Measurements from ENCODE around the gene EMP2. TPM values are rescaled to one million over a fixed set of nuclear protein-coding genes. Genes with fewer than 3 reads are reported as not detected.

EMP2 gene
- total RNA-seq, 1 experiment from 2014 or later: 198 TPM

DNA sequence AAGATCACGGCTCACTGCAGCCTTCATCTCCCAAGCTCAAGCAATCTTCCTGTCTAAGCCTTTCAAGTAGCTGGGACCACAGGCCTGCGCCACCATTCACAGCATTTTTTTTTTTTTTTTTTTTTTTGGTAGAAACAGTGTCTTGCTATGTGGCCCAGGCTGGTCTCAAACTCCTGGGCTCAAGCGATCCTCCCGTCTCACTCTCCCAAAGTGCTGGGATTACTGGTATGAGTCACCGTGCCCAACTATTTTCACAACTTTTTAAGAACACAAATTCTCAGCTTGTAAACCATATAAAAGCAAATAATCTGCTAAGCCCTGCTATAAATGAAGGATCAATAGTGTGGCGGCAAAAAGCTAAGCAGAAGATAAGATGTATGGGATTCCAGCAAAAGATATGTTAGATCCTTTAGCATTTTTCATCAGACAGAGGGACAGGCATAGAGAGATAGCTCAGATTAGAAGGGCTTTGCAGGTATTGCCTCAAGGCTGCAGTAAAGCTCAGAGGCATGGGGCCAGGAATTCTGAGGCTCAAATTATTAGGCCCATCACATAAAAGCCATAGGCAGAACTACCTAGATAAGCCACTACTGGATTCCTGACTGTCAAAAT is 55.1 kb downstream of the EMP2 start:
- Histone ChIP-seq H3K27me3 (replicated peaks; ENCODE audit: control insufficient read depth, insufficient read depth, low read length) (no peaks in the 10 kb centered on the region), H3K9me3 (no peaks in the 10 kb centered on the region), H3K4me1 (peaks cover 17% of the 10 kb centered on the region), H3K4me3 (ENCODE audit: low read depth, low read length) (no peak overlapping the region), H3K36me3 (ENCODE audit: control insufficient read depth, insufficient read depth, low read length) (no peaks in the 10 kb centered on the region)
- intact Hi-C loops (cut with micrococcal nuclease; ENCODE audit: unreplicated experiment): loop anchor here (1.0 to 5.0 kb wide), 2 partner anchors 97 to 142 kb away; no protein-coding TSS in a partner anchor
- TF ChIP-seq, protein P1, sequence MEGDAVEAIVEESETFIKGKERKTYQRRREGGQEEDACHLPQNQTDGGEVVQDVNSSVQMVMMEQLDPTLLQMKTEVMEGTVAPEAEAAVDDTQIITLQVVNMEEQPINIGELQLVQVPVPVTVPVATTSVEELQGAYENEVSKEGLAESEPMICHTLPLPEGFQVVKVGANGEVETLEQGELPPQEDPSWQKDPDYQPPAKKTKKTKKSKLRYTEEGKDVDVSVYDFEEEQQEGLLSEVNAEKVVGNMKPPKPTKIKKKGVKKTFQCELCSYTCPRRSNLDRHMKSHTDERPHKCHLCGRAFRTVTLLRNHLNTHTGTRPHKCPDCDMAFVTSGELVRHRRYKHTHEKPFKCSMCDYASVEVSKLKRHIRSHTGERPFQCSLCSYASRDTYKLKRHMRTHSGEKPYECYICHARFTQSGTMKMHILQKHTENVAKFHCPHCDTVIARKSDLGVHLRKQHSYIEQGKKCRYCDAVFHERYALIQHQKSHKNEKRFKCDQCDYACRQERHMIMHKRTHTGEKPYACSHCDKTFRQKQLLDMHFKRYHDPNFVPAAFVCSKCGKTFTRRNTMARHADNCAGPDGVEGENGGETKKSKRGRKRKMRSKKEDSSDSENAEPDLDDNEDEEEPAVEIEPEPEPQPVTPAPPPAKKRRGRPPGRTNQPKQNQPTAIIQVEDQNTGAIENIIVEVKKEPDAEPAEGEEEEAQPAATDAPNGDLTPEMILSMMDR (IDR thresholded peaks at IDR 0.05; ENCODE audit: insufficient read depth in 1 of 2, low read depth in 1 of 2, low read length in 1 of 2, severe bottlenecking in 1 of 2, unreplicated experiment in 1 of 2): no peak
- Mint-ChIP-seq H3K36me3 (ENCODE audit: insufficient read depth, unreplicated experiment) (peaks cover 88% of the 10 kb centered on the region), H3K9me3 (ENCODE audit: unreplicated experiment) (peaks cover 11% of the 10 kb centered on the region), H3K27me3 (ENCODE audit: insufficient read depth, unreplicated experiment) (no peaks in the 10 kb centered on the region), H3K4me1 (ENCODE audit: low read depth, unreplicated experiment) (peaks cover 27% of the 10 kb centered on the region), H3K27ac (ENCODE audit: unreplicated experiment) (peak overlapping the region; percentile 90), H3K4me3 (ENCODE audit: unreplicated experiment) (peak overlapping the region; percentile 47)
- POLR2A ChIA-PET: interaction anchor here (0.9 kb wide), 1 partner anchor 219 kb away, joined by 7 read pairs; the partner anchor contains the start of gene NUBP1
- peak; percentile 73 to 82 for DNase-seq
- CTCF ChIA-PET: interaction anchor here (0.6 to 0.8 kb wide), 3 partner anchors 10 to 529 kb away, joined by 3 to 7 read pairs (median 7); partner anchors contain the start of gene NUBP1
- BruUV-seq (replicated peaks): no TSS peak

DNA sequence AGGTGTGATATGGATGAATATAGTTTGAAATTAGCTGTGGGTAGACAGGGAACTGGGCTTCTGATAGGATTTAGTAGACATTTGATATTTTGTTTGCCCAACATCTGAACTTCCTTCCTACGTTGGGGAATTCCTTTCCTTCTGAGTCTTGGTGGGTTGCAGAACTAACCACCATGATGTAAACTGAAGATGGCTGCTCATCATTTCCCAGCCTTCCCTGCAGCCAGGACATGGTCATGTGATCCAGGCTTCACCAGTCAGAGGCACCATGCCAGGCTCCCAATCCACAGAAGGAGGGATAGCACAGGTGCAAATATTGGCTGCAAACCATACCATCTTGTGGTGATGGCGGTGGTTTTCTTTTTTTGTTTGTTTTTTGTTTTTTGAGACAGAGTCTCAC is 57.4 kb downstream of the EMP2 start:
- peaks cover 85% of the 10 kb centered on the region for H3K36me3 Mint-ChIP-seq (ENCODE audit: insufficient read depth, unreplicated experiment)
- peaks cover 33% of the 10 kb centered on the region for H3K4me1 Mint-ChIP-seq (ENCODE audit: low read depth, unreplicated experiment)
- Histone ChIP-seq H3K4me1 (peaks cover 17% of the 10 kb centered on the region), H3K27me3 (replicated peaks; ENCODE audit: control insufficient read depth, insufficient read depth, low read length) (no peaks in the 10 kb centered on the region), H3K36me3 (ENCODE audit: control insufficient read depth, insufficient read depth, low read length) (no peaks in the 10 kb centered on the region), H3K4me3 (ENCODE audit: low read depth, low read length) (no peak overlapping the region), H3K9me3 (no peaks in the 10 kb centered on the region)
- no peak for DNase-seq
- no peak overlapping the region for H3K4me3 Mint-ChIP-seq (ENCODE audit: unreplicated experiment)
- no TSS peak for BruUV-seq (replicated peaks)
- ChIA-PET CTCF (interaction anchor here (0.6 to 1.1 kb wide), 2 partner anchors 128 to 1430 kb away, joined by 3 to 5 read pairs; no protein-coding TSS in a partner anchor), POLR2A (interaction anchor here (0.6 kb wide), 2 partner anchors 16 to 137 kb away, joined by 4 to 6 read pairs; no protein-coding TSS in a partner anchor)
- intact Hi-C loops (cut with micrococcal nuclease; ENCODE audit: unreplicated experiment): loop anchor here (5.0 kb wide), 1 partner anchor 59 kb away; the partner anchor contains the start of gene EMP2
- H3K9me3 Mint-ChIP-seq (ENCODE audit: unreplicated experiment): peaks cover 11% of the 10 kb centered on the region
- H3K27ac Mint-ChIP-seq (ENCODE audit: unreplicated experiment): no peak overlapping the region
- no peaks in the 10 kb centered on the region for H3K27me3 Mint-ChIP-seq (ENCODE audit: insufficient read depth, unreplicated experiment)
- TF ChIP-seq, protein P1 (IDR thresholded peaks at IDR 0.05; ENCODE audit: insufficient read depth in 1 of 2, low read depth in 1 of 2, low read length in 1 of 2, severe bottlenecking in 1 of 2, unreplicated experiment in 1 of 2): no peak

DNA sequence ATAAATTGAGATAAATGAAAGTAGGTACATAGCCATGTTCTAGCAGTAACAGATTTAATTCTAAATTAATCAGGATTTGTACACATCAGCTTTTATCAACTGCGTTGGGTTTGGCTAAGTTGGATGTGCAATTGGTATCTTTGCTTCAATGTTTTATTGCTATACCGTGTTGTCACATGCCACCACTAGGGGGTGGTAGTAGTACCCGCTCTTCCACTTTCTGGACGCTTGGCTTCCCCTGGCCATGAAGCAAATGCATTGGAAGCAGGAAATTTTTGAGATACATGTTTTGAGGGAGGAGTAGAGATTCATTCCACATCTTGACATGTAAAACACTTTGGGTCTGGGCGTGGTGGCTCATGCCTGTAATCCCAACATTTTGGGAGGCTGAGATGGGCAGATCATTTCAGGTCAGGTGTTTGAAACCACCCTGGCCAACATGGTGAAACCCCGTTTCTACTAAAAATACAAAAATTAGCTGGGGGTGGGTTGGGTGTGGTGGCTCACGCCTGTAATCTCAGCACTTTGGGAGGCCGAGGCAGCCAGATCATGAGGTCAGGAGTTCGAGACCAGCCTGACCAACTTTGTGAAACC is 58.6 kb downstream of the EMP2 start:
- peaks cover 25% of the 10 kb centered on the region for H3K4me1 Mint-ChIP-seq (ENCODE audit: low read depth, unreplicated experiment)
- DNase-seq: peak in 1 of 2 experiments; percentile 30
- H3K9me3 ChIP-seq: no peaks in the 10 kb centered on the region
- no peak overlapping the region for H3K4me3 ChIP-seq (ENCODE audit: low read depth, low read length)
- TF ChIP-seq, protein P1 (IDR thresholded peaks at IDR 0.05; ENCODE audit: insufficient read depth in 1 of 2, low read depth in 1 of 2, low read length in 1 of 2, severe bottlenecking in 1 of 2, unreplicated experiment in 1 of 2): peak; percentile 12 to 22
- H3K4me3 Mint-ChIP-seq (ENCODE audit: unreplicated experiment): no peak overlapping the region
- H3K9me3 Mint-ChIP-seq (ENCODE audit: unreplicated experiment): peaks cover 11% of the 10 kb centered on the region
- peaks cover 83% of the 10 kb centered on the region for H3K36me3 Mint-ChIP-seq (ENCODE audit: insufficient read depth, unreplicated experiment)
- no peaks in the 10 kb centered on the region for H3K27me3 Mint-ChIP-seq (ENCODE audit: insufficient read depth, unreplicated experiment)
- no peak overlapping the region for H3K27ac Mint-ChIP-seq (ENCODE audit: unreplicated experiment)
- no TSS peak for BruUV-seq (replicated peaks)
- ChIA-PET POLR2A (no interaction called here), CTCF (no interaction called here)
- no peaks in the 10 kb centered on the region for H3K27me3 ChIP-seq (replicated peaks; ENCODE audit: control insufficient read depth, insufficient read depth, low read length)
- no peaks in the 10 kb centered on the region for H3K36me3 ChIP-seq (ENCODE audit: control insufficient read depth, insufficient read depth, low read length)
- H3K4me1 ChIP-seq: peaks cover 16% of the 10 kb centered on the region
- intact Hi-C loops (cut with micrococcal nuclease; ENCODE audit: unreplicated experiment): loop anchor here (5.0 kb wide), 1 partner anchor 61 kb away; the partner anchor contains the start of gene EMP2

Measured in Caco-2 (cell line).